Left ventricle myocardium inferior (tissue), 1 donor: ENCODE data around the gene RDH5. TPM values are rescaled to one million over a fixed set of nuclear protein-coding genes. Genes with fewer than 3 reads are reported as not detected.

Source experiments
- DNase-seq: peaks from one replicate; pipeline ENCODE4 v3.0.0-alpha.2; 2020
- H3K27ac ChIP-seq: fragments of 200-600 bp; replicated peaks from 2 replicates; pipeline ENCODE4 v1.8.0; 2021
- H3K27me3 ChIP-seq: fragments of 200-600 bp; 2 replicates; pipeline ENCODE4 v1.8.0; 2021; ENCODE audit warnings: low read depth
- H3K36me3 ChIP-seq: fragments of 200-600 bp; 2 replicates; pipeline ENCODE4 v1.8.0; 2021
- H3K4me1 ChIP-seq: fragments of 200-600 bp; 2 replicates; pipeline ENCODE4 v1.8.0; 2021
- H3K4me3 ChIP-seq: fragments of 200-600 bp; 2 replicates; pipeline ENCODE4 v1.8.0; 2021; ENCODE audit warnings: mild to moderate bottlenecking, moderate library complexity
- H3K9me3 ChIP-seq: fragments of 200-600 bp; replicated peaks from 2 replicates; pipeline ENCODE4 v1.8.0; 2021
- CTCF ChIP-seq: fragments of 200-600 bp; IDR thresholded peaks from 2 replicates; pipeline ENCODE4 v1.8.0; 2021; ENCODE audit warnings: antibody characterized with exemption, mild to moderate bottlenecking, borderline replicate concordance
- intact Hi-C: fragments of 100-400 bp; cut with micrococcal nuclease; formaldehyde crosslinking; loops from one replicate; pipeline ENCODE4 v1.11.0; 2022
- total RNA-seq: library from RNA; stranded (reverse); fragmentation: NEBNext Ultra II Directional; extraction: Animal tissue kit (Norgen Biotek cat#: 25700); gene quantifications from one replicate; pipeline ENCODE4 v1.2.1, GENCODE V29; 2021
- donor health status: DM: no; HTN: yes; CAD: no; lungs with severe emphysema.

Gene RDH5
- total RNA-seq, 1 donor from 2014 or later: 12.2 TPM

GRCh38 chr12:55693323-55694187 is 26.6 kb upstream of the RDH5 start:
- Histone ChIP-seq H3K27me3 (no peaks in the 10 kb centered on the region), H3K4me1 (no peaks in the 10 kb centered on the region), H3K27ac (no peak overlapping the region), H3K36me3 (peaks cover 83% of the 10 kb centered on the region), H3K4me3 (no peak overlapping the region), H3K9me3 (no peaks in the 10 kb centered on the region)
- intact Hi-C loops: no loop called here
- TF ChIP-seq CTCF: no peak
- no peak for DNase-seq

GRCh38 chr12:55694188-55694515 is 26.0 kb upstream of the RDH5 start:
- peaks cover 1% of the 10 kb centered on the region for H3K4me1 ChIP-seq
- H3K9me3 ChIP-seq: no peaks in the 10 kb centered on the region
- no peak overlapping the region for H3K4me3 ChIP-seq
- no peak overlapping the region for H3K27ac ChIP-seq
- no peak for TF ChIP-seq CTCF
- no peaks in the 10 kb centered on the region for H3K27me3 ChIP-seq
- DNase-seq: no peak
- peaks cover 84% of the 10 kb centered on the region for H3K36me3 ChIP-seq
- intact Hi-C loops: no loop called here

- intact Hi-C loops: no loop called here
- no peak for DNase-seq
- H3K4me1 ChIP-seq: peaks cover 6% of the 10 kb centered on the region
- H3K9me3 ChIP-seq: no peaks in the 10 kb centered on the region
- no peak overlapping the region for H3K4me3 ChIP-seq
- no peak for TF ChIP-seq CTCF
- H3K27ac ChIP-seq: no peak overlapping the region
- H3K36me3 ChIP-seq: peaks cover 84% of the 10 kb centered on the region
- no peaks in the 10 kb centered on the region for H3K27me3 ChIP-seq
Measured at GRCh38 chr12:55694651-55695050, 25.5 kb upstream of the RDH5 start.

- Histone ChIP-seq H3K36me3 (peaks cover 87% of the 10 kb centered on the region), H3K27ac (no peak overlapping the region), H3K9me3 (no peaks in the 10 kb centered on the region), H3K4me1 (peaks cover 13% of the 10 kb centered on the region), H3K4me3 (no peak overlapping the region), H3K27me3 (no peaks in the 10 kb centered on the region)
- no peak for DNase-seq
- intact Hi-C loops: no loop called here
- TF ChIP-seq CTCF: no peak
Measured at GRCh38 chr12:55695349-55695748, 24.8 kb upstream of the RDH5 start.

- no peak for DNase-seq
- H3K27ac ChIP-seq: no peak overlapping the region
Measured at GRCh38 chr12:55696141-55696540, 24.1 kb upstream of the RDH5 start.

More at GRCh38 chr12:55696141-55696540, 24.1 kb upstream of the RDH5 start:
- H3K9me3 ChIP-seq: no peaks in the 10 kb centered on the region
- no peaks in the 10 kb centered on the region for H3K27me3 ChIP-seq
- H3K36me3 ChIP-seq: peaks cover 85% of the 10 kb centered on the region
- H3K4me1 ChIP-seq: peaks cover 21% of the 10 kb centered on the region
- intact Hi-C loops: no loop called here
- TF ChIP-seq CTCF: no peak
- H3K4me3 ChIP-seq: no peak overlapping the region
